NB4 (cell line): ENCODE measurements around the gene ROBO2.

Experiments
- CTCF ChIP-seq: IDR thresholded peaks from one replicate; pipeline ENCODE4 v1.5.1; 2012; ENCODE audit warnings: low read depth, low read length
- MAX ChIP-seq: IDR thresholded peaks from 2 replicates; pipeline ENCODE4 v1.6.1; 2011; ENCODE audit warnings: low read depth, low read length
- POLR2A ChIP-seq: IDR thresholded peaks from 2 replicates; pipeline ENCODE4 v1.6.1; 2011; ENCODE audit warnings: mild to moderate bottlenecking; ENCODE audit not compliant: insufficient read length; ENCODE audit errors: extremely low read depth

GRCh38 chr3:77668376-77668775 is 628.5 kb downstream of the ROBO2 start:
- TF ChIP-seq POLR2A (no peak), CTCF (no peak), MAX (no peak)
